H1 (cell line): Measurements from ENCODE around the gene GMEB2.

Experiments used
- EP300 ChIP-seq, 2 experiments: IDR thresholded peaks; 1 replicate in 1 of 2; 2 replicates in 1 of 2; pipeline ENCODE4 v1.6.1; 2011 to 2012; ENCODE audit warnings: low read depth in 2 of 2, low read length in 2 of 2, mild to moderate bottlenecking in 2 of 2, borderline replicate concordance in 1 of 2, inconsistent platforms in 1 of 2, moderate library complexity in 1 of 2
- EZH2 ChIP-seq: fragments of 200-600 bp; sonication (generic); IDR thresholded peaks from 2 replicates; pipeline ENCODE4 v1.7.1; 2012; ENCODE audit warnings: low read depth, mild to moderate bottlenecking, moderate library complexity, low read length, inconsistent platforms; ENCODE audit not compliant: severe bottlenecking
- POLR2A ChIP-seq, 2 experiments: IDR thresholded peaks; 1 replicate in 1 of 2; 2 replicates in 1 of 2; pipeline ENCODE4 v1.6.1; 2011; ENCODE audit warnings: low read depth in 2 of 2, low read length in 2 of 2, mild to moderate bottlenecking in 2 of 2; ENCODE audit errors: control extremely low read depth in 1 of 2
- POLR2AphosphoS5 ChIP-seq: IDR thresholded peaks from 2 replicates; pipeline ENCODE4 v1.6.1; 2011; ENCODE audit warnings: low read depth, low read length
- SP1 ChIP-seq: IDR thresholded peaks from 2 replicates; pipeline ENCODE4 v1.6.1; 2011; ENCODE audit warnings: low read depth, low read length
- TF ChIP-seq, protein P1 (sequence below): IDR thresholded peaks from 2 replicates; pipeline ENCODE4 v1.6.1; 2012; ENCODE audit warnings: low read length, inconsistent platforms
- TF ChIP-seq, protein P2 (sequence below): IDR thresholded peaks from 2 replicates; pipeline ENCODE4 v1.6.1; 2011; ENCODE audit warnings: low read length, improper control_type of control experiment
- TF ChIP-seq, protein P3 (sequence below), 3 experiments: IDR thresholded peaks; 1 replicate in 2 of 3; 2 replicates in 1 of 3; pipeline versions ENCODE4 v1.5.1 to v1.6.1; 2011; ENCODE audit warnings: low read length in 3 of 3, mild to moderate bottlenecking in 3 of 3, inconsistent platforms in 2 of 3, low read depth in 1 of 3, moderate library complexity in 1 of 3; ENCODE audit not compliant: insufficient read depth in 1 of 3; ENCODE audit errors: control extremely low read depth in 1 of 3

DNA sequence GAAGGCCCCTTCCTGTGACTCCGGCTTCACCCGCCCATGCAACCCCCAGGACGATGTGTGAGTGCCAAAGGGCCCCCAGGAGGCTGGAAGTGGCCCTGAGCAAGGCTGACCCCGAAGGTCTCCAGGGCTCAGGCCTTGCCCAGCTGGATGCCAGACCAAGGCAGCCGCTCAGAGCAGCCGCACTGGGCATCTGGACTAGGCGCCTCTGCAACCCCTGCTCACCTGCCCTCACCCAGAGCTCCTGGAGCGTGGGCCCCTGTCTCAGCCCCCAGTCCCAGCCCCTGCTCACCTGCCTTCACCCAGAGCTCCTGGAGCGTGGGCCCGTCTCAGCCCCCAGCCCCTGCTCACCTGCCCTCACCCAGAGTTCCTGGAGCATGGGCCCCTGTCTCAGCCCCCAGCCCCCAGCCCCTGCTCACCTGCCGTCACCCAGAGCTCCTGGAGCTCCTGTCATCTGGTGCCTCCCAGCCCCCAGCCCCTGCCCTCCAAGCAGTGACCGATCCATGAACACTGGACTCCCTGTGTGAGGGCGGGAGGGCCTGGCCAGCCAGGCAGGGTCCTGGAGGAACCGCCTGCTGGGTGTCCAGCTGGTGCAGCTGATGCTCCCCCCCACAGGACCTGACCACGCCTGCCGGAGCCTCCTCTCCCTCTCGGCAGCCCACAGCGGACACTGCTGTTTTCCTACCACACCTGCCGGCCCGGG, 80.5 kb downstream of the GMEB2 start:
- TF ChIP-seq, protein P1, sequence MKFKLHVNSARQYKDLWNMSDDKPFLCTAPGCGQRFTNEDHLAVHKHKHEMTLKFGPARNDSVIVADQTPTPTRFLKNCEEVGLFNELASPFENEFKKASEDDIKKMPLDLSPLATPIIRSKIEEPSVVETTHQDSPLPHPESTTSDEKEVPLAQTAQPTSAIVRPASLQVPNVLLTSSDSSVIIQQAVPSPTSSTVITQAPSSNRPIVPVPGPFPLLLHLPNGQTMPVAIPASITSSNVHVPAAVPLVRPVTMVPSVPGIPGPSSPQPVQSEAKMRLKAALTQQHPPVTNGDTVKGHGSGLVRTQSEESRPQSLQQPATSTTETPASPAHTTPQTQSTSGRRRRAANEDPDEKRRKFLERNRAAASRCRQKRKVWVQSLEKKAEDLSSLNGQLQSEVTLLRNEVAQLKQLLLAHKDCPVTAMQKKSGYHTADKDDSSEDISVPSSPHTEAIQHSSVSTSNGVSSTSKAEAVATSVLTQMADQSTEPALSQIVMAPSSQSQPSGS, result no peak
- no peak for TF ChIP-seq POLR2A (IDR thresholded peaks at IDR 0.05; ENCODE audit: control extremely low read depth in 1 of 2, low read depth in 2 of 2, low read length in 2 of 2)
- TF ChIP-seq SP1, result no peak
- TF ChIP-seq EP300 (IDR thresholded peaks at IDR 0.05; ENCODE audit: borderline replicate concordance in 1 of 2, low read depth in 2 of 2, low read length in 2 of 2), result no peak
- TF ChIP-seq, protein P2, sequence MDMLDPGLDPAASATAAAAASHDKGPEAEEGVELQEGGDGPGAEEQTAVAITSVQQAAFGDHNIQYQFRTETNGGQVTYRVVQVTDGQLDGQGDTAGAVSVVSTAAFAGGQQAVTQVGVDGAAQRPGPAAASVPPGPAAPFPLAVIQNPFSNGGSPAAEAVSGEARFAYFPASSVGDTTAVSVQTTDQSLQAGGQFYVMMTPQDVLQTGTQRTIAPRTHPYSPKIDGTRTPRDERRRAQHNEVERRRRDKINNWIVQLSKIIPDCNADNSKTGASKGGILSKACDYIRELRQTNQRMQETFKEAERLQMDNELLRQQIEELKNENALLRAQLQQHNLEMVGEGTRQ, result no peak
- TF ChIP-seq EZH2, result no peak
- no peak for TF ChIP-seq POLR2AphosphoS5
- TF ChIP-seq, protein P3, sequence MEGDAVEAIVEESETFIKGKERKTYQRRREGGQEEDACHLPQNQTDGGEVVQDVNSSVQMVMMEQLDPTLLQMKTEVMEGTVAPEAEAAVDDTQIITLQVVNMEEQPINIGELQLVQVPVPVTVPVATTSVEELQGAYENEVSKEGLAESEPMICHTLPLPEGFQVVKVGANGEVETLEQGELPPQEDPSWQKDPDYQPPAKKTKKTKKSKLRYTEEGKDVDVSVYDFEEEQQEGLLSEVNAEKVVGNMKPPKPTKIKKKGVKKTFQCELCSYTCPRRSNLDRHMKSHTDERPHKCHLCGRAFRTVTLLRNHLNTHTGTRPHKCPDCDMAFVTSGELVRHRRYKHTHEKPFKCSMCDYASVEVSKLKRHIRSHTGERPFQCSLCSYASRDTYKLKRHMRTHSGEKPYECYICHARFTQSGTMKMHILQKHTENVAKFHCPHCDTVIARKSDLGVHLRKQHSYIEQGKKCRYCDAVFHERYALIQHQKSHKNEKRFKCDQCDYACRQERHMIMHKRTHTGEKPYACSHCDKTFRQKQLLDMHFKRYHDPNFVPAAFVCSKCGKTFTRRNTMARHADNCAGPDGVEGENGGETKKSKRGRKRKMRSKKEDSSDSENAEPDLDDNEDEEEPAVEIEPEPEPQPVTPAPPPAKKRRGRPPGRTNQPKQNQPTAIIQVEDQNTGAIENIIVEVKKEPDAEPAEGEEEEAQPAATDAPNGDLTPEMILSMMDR (IDR thresholded peaks at IDR 0.05; ENCODE audit: control extremely low read depth in 1 of 3, insufficient read depth in 1 of 3, low read depth in 1 of 3, low read length in 3 of 3), result no peak
